CD14-positive monocyte (primary cell): ENCODE measurements around the gene MBNL2. TPM values are rescaled to one million over a fixed set of nuclear protein-coding genes. Genes with fewer than 3 reads are reported as not detected.

ENCODE experiments used
- DNase-seq, 3 donors: peaks; one replicate each; pipeline ENCODE4 v3.0.0-alpha.2; 2011 to 2022
- H2AFZ ChIP-seq: 2 replicates; pipeline ENCODE4 v1.6.0; 2012; ENCODE audit warnings: mild to moderate bottlenecking, low read depth, low read length, inconsistent platforms; ENCODE audit not compliant: insufficient read depth, poor library complexity, severe bottlenecking
- H3K27ac ChIP-seq, 2 donors: 1 replicate in 1 of 2; 2 replicates in 1 of 2; pipeline ENCODE4 v1.5.1; 2012 to 2013; ENCODE audit warnings: low read length in 2 of 2, control low read depth in 1 of 2, inconsistent platforms in 1 of 2, low read depth in 1 of 2, mild to moderate bottlenecking in 1 of 2
- H3K27me3 ChIP-seq, 2 donors: one replicate each; pipeline versions ENCODE4 v1.6.0 to v1.6.1; 2011 to 2013; ENCODE audit warnings: low read length in 2 of 2; ENCODE audit not compliant: control insufficient read depth in 2 of 2, insufficient read depth in 2 of 2
- H3K36me3 ChIP-seq, 2 donors: replicated peaks in 1 of 2; 1 replicate in 1 of 2; 2 replicates in 1 of 2; pipeline versions ENCODE4 v1.5.1 to v1.6.1; 2012 to 2013; ENCODE audit warnings: low read length in 2 of 2, control low read depth in 1 of 2, inconsistent platforms in 1 of 2, mild to moderate bottlenecking in 1 of 2; ENCODE audit not compliant: insufficient read depth in 2 of 2, control insufficient read depth in 1 of 2
- H3K4me1 ChIP-seq, 2 donors: 1 replicate in 1 of 2; 2 replicates in 1 of 2; pipeline versions ENCODE4 v1.5.1 to v1.6.1; 2012 to 2013; ENCODE audit warnings: low read length in 2 of 2, control low read depth in 1 of 2, inconsistent platforms in 1 of 2, mild to moderate bottlenecking in 1 of 2, moderate library complexity in 1 of 2; ENCODE audit not compliant: insufficient read depth in 2 of 2, control insufficient read depth in 1 of 2
- H3K4me2 ChIP-seq: replicated peaks from 2 replicates; pipeline ENCODE3; 2012; ENCODE audit warnings: low read length, moderate library complexity, mild to moderate bottlenecking; ENCODE audit not compliant: poor library complexity, severe bottlenecking; ENCODE audit errors: extremely low read depth
- H3K4me3 ChIP-seq, 3 experiments: fragments of 200-600 bp in 1 of 3; sonication (generic) in 1 of 3; replicated peaks in 1 of 3; 1 replicate in 2 of 3; 2 replicates in 1 of 3; pipeline ENCODE4 v1.5.1; 2011 to 2013; ENCODE audit warnings: low read length in 3 of 3, mild to moderate bottlenecking in 3 of 3, control low read depth in 2 of 3, low read depth in 2 of 3, inconsistent platforms in 1 of 3, moderate library complexity in 1 of 3
- H3K79me2 ChIP-seq: 2 replicates; pipeline ENCODE4 v1.6.0; 2012; ENCODE audit warnings: mild to moderate bottlenecking, control low read depth, inconsistent platforms, low read length, moderate library complexity; ENCODE audit not compliant: insufficient read depth
- H3K9ac ChIP-seq: 2 replicates; pipeline ENCODE4 v1.6.0; 2017; ENCODE audit warnings: low read length, mild to moderate bottlenecking; ENCODE audit not compliant: insufficient read depth, poor library complexity, severe bottlenecking
- H3K9me3 ChIP-seq, 2 donors: replicated peaks in 1 of 2; 1 replicate in 1 of 2; 2 replicates in 1 of 2; pipeline versions ENCODE4 v1.5.1 to v1.6.1; 2012 to 2013; ENCODE audit warnings: low read length in 2 of 2, control low read depth in 1 of 2; ENCODE audit not compliant: control insufficient read depth in 1 of 2, insufficient read depth in 1 of 2
- H4K20me1 ChIP-seq: 2 replicates; pipeline ENCODE4 v1.6.0; 2012; ENCODE audit warnings: mild to moderate bottlenecking, low read length, control low read depth, moderate library complexity; ENCODE audit not compliant: insufficient read depth
- H3K27ac Mint-ChIP-seq, 7 donors: one replicate each; pipeline ENCODE4 v1.8.0; 2020; ENCODE audit warnings: mild to moderate bottlenecking in 7 of 7, mixed read lengths in 7 of 7, moderate library complexity in 6 of 7, inconsistent platforms in 2 of 7
- H3K27me3 Mint-ChIP-seq, 3 donors: one replicate each; pipeline ENCODE4 v1.8.0; 2021 to 2022; ENCODE audit warnings: low read depth in 3 of 3, mild to moderate bottlenecking in 3 of 3, mixed read lengths in 3 of 3, moderate library complexity in 3 of 3, inconsistent platforms in 1 of 3
- H3K36me3 Mint-ChIP-seq, 2 donors: one replicate each; pipeline ENCODE4 v1.8.0; 2020; ENCODE audit warnings: mixed read lengths in 2 of 2, inconsistent platforms in 1 of 2, mild to moderate bottlenecking in 1 of 2
- H3K4me1 Mint-ChIP-seq: one replicate; pipeline ENCODE4 v1.8.0; 2020; ENCODE audit warnings: mild to moderate bottlenecking, mixed read lengths
- H3K4me3 Mint-ChIP-seq, 2 donors: one replicate each; pipeline ENCODE4 v1.8.0; 2020; ENCODE audit warnings: mild to moderate bottlenecking in 2 of 2, mixed read lengths in 2 of 2, moderate library complexity in 1 of 2
- H3K9me3 Mint-ChIP-seq, 7 donors: one replicate each; pipeline ENCODE4 v1.8.0; 2020 to 2022; ENCODE audit warnings: mixed read lengths in 7 of 7, mild to moderate bottlenecking in 6 of 7, moderate library complexity in 6 of 7, inconsistent platforms in 2 of 7
- WGBS: methylation state at CpG from one replicate; pipeline ENCODE4 v1.1.5; 2013; ENCODE audit warnings: missing lambda C conversion rate; ENCODE audit not compliant: insufficient coverage; 5-methylcytosine and 5-hydroxymethylcytosine counted together
- intact Hi-C, 2 donors: fragments of 100-400 bp; cut with micrococcal nuclease; formaldehyde crosslinking; loops; one replicate each; pipeline versions ENCODE4 v1.15.0 to v1.15.1; 2023
- polyA plus RNA-seq, 3 donors: library from polyadenylated mRNA; depleted of rRNA in 1 of 3; unstranded in 2 of 3; stranded (reverse) in 1 of 3; fragments of 300-500 nt in 2 of 3; fragments of >200 nt in 1 of 3; fragmentation: Illumina TruSeq in 2 of 3; gene quantifications; 1 replicate in 2 of 3; 2 replicates in 1 of 3; pipeline ENCODE4 v1.2.3, GENCODE V29; 2012 to 2021
- TF ChIP-seq, protein P1 (sequence below): fragments of 200-600 bp; IDR thresholded peaks from one replicate; pipeline ENCODE4 v1.8.0; 2022; ENCODE audit warnings: antibody characterized with exemption, mild to moderate bottlenecking

MBNL2 gene
- polyA plus RNA-seq, 3 donors: 8.5 to 15.5 (median 13.4) TPM

- Histone ChIP-seq H3K27ac (no peak overlapping the region), H3K9ac (no peak overlapping the region), H2AFZ (no peak overlapping the region), H3K36me3 (peaks cover 5 to 28% of the 10 kb centered on the region in 2 donors), H3K79me2 (peaks cover 93% of the 10 kb centered on the region), H3K9me3 (no peaks in the 10 kb centered on the region), H3K4me2 (no peak overlapping the region), H4K20me1 (peaks cover 97% of the 10 kb centered on the region), H3K4me1 (peaks cover 20 to 28% of the 10 kb centered on the region in 2 donors), H3K27me3 (no peaks in the 10 kb centered on the region), H3K4me3 (no peak overlapping the region)
- 94% methylated on average over 2 of the region's 3 CpGs for WGBS
- Mint-ChIP-seq H3K4me3 (no peak overlapping the region), H3K9me3 (peaks cover 0 to 2% (median 0%) of the 10 kb centered on the region in 7 donors), H3K27ac (no peak overlapping the region), H3K36me3 (peaks cover 24 to 38% of the 10 kb centered on the region in 2 donors), H3K27me3 (peaks cover 0 to 2% (median 0%) of the 10 kb centered on the region in 3 donors), H3K4me1 (peaks cover 38% of the 10 kb centered on the region)
- intact Hi-C loops: loop anchor here (10.0 kb wide), 1 partner anchor 205 kb away; the partner anchor contains the start of gene RAP2A (in 2 of the 2)
- DNase-seq: no peak
- TF ChIP-seq, protein P1, sequence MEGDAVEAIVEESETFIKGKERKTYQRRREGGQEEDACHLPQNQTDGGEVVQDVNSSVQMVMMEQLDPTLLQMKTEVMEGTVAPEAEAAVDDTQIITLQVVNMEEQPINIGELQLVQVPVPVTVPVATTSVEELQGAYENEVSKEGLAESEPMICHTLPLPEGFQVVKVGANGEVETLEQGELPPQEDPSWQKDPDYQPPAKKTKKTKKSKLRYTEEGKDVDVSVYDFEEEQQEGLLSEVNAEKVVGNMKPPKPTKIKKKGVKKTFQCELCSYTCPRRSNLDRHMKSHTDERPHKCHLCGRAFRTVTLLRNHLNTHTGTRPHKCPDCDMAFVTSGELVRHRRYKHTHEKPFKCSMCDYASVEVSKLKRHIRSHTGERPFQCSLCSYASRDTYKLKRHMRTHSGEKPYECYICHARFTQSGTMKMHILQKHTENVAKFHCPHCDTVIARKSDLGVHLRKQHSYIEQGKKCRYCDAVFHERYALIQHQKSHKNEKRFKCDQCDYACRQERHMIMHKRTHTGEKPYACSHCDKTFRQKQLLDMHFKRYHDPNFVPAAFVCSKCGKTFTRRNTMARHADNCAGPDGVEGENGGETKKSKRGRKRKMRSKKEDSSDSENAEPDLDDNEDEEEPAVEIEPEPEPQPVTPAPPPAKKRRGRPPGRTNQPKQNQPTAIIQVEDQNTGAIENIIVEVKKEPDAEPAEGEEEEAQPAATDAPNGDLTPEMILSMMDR: no peak
These were observed 7.6 kb downstream of the MBNL2 start for GRCh38 chr13:97229699-97230098.

GRCh38 chr13:97231118-97231828, 9.1 kb downstream of the MBNL2 start:
- Histone ChIP-seq H3K4me3 (no peak overlapping the region), H3K27ac (no peak overlapping the region), H2AFZ (no peak overlapping the region), H3K27me3 (no peaks in the 10 kb centered on the region), H3K79me2 (peaks cover 93% of the 10 kb centered on the region), H4K20me1 (peaks cover 98% of the 10 kb centered on the region), H3K4me1 (peaks cover 9 to 13% of the 10 kb centered on the region in 2 donors), H3K9ac (no peak overlapping the region), H3K9me3 (no peaks in the 10 kb centered on the region), H3K4me2 (no peak overlapping the region), H3K36me3 (peaks cover 5 to 37% of the 10 kb centered on the region in 2 donors)
- WGBS: no CpG with 5 or more reads among the region's 4 CpGs
- intact Hi-C loops: no loop called here
- DNase-seq: no peak
- no peak overlapping the region for H3K27ac Mint-ChIP-seq
- no peak overlapping the region for H3K4me3 Mint-ChIP-seq
- peaks cover 32 to 45% of the 10 kb centered on the region in 2 donors for H3K36me3 Mint-ChIP-seq
- H3K9me3 Mint-ChIP-seq: peaks cover 0 to 3% (median 0%) of the 10 kb centered on the region in 7 donors
- peaks cover 0 to 2% (median 0%) of the 10 kb centered on the region in 3 donors for H3K27me3 Mint-ChIP-seq
- TF ChIP-seq, protein P1: no peak
- peaks cover 28% of the 10 kb centered on the region for H3K4me1 Mint-ChIP-seq
